HCT116 (cell line): Measurements from ENCODE around the gene PRDM12. TPM values are rescaled to one million over a fixed set of nuclear protein-coding genes. Genes with fewer than 3 reads are reported as not detected.

Experiments
- ATAC-seq: fragments of 200-7000 bp; cut with Tn5 transposase; 2 replicates; pipeline ENCODE4 v1.9.1; 2020; ENCODE audit warnings: mild to moderate bottlenecking, moderate library complexity
- BruUV-seq: library from RNA; stranded (reverse); fragments of 400-500 nt; replicated peaks from 2 replicates; lab custom pipeline; 2021; lab: Mats Ljungman, UMichigan
- CTCF ChIA-PET: fragments of 300-600 bp; sonication (Branson Sonifier 250); formaldehyde crosslinking; loops from one replicate; lab custom pipeline; 2021; ENCODE audit warnings: antibody characterized with exemption; lab: Charles Lee
- POLR2A ChIA-PET: fragments of 300-600, 350-600 bp; sonication (Branson Sonifier 250); formaldehyde crosslinking; loops from one replicate; lab custom pipeline; 2021; ENCODE audit warnings: antibody characterized with exemption; lab: Charles Lee
- RAD21 ChIA-PET, 2 experiments: fragments of 300-600 bp; sonication (Branson Sonifier 250); formaldehyde crosslinking; loops; one replicate each; lab custom pipeline; 2023; ENCODE audit warnings: low total read pairs in 2 of 2; ENCODE audit not compliant: uncharacterized antibody in 2 of 2, unreplicated experiment in 2 of 2, low non-redundant PET in 1 of 2; lab: Charles Lee
- DNase-seq: peaks from one replicate; pipeline ENCODE4 v3.0.0-alpha.2; 2010; ENCODE audit warnings: low read depth, low spot score
- H2AFZ ChIP-seq: fragments of 200-600 bp; shearing (Covaris generic), sonication (generic); 2 replicates; pipeline ENCODE4 v1.6.1; 2017; ENCODE audit warnings: low read depth, mixed run types, mixed read lengths, antibody characterized with exemption, low read length; ENCODE audit not compliant: poor library complexity, severe bottlenecking
- H3K27ac ChIP-seq: 2 replicates; pipeline ENCODE4 v1.5.1; 2012; ENCODE audit warnings: low read depth, low read length
- H3K27me3 ChIP-seq: fragments of 200-600 bp; sonication (generic); 2 replicates; pipeline ENCODE4 v1.6.1; 2016; ENCODE audit warnings: mixed run types, low read length, mixed read lengths; ENCODE audit not compliant: insufficient read depth
- H3K36me3 ChIP-seq, 2 experiments: fragments of 200-500 bp in 1 of 2; fragments of 200-600 bp in 1 of 2; sonication (Bioruptor generic) in 1 of 2; sonication (generic) in 1 of 2; 2 replicates each; pipeline versions ENCODE4 v1.5.1 to v1.6.1; 2014 to 2016; ENCODE audit warnings: low read length in 2 of 2, inconsistent platforms in 1 of 2, mixed read lengths in 1 of 2, mixed run types in 1 of 2; ENCODE audit not compliant: insufficient read depth in 2 of 2, control insufficient read depth in 1 of 2
- H3K4me1 ChIP-seq, 2 experiments: fragments of 200-600 bp in 1 of 2; sonication (generic) in 1 of 2; 2 replicates each; pipeline versions ENCODE4 v1.5.1 to v1.6.1; 2012 to 2017; ENCODE audit warnings: low read length in 2 of 2, inconsistent platforms in 1 of 2, mild to moderate bottlenecking in 1 of 2, mixed read lengths in 1 of 2, mixed run types in 1 of 2, moderate library complexity in 1 of 2; ENCODE audit not compliant: insufficient read depth in 2 of 2, control insufficient read depth in 1 of 2
- H3K4me2 ChIP-seq: fragments of 200-600 bp; sonication (generic); 2 replicates; pipeline ENCODE4 v1.6.1; 2017; ENCODE audit warnings: mixed run types, low read length, mixed read lengths
- H3K4me3 ChIP-seq, 2 experiments: fragments of 200-600 bp in 1 of 2; sonication (generic) in 1 of 2; replicated peaks in 1 of 2; 2 replicates each; pipeline ENCODE4 v1.5.1; 2011 to 2016; ENCODE audit warnings: low read length in 2 of 2, control low read depth in 1 of 2, low read depth in 1 of 2, mild to moderate bottlenecking in 1 of 2, mixed read lengths in 1 of 2, mixed run types in 1 of 2
- H3K79me2 ChIP-seq: fragments of 200-600 bp; sonication (generic); 2 replicates; pipeline ENCODE4 v1.6.1; 2017; ENCODE audit warnings: mild to moderate bottlenecking, mixed run types, low read length, moderate library complexity, mixed read lengths; ENCODE audit not compliant: insufficient read depth
- H3K9ac ChIP-seq: fragments of 200-600 bp; sonication (generic); 2 replicates; pipeline ENCODE4 v1.6.1; 2016; ENCODE audit warnings: low read length, mixed read lengths
- H3K9me2 ChIP-seq: fragments of 200-600 bp; sonication (generic), shearing (Covaris generic); 2 replicates; pipeline ENCODE4 v1.6.1; 2017; ENCODE audit warnings: mixed run types, mild to moderate bottlenecking, moderate library complexity; ENCODE audit not compliant: insufficient read depth
- H3K9me3 ChIP-seq, 2 experiments: fragments of 200-500 bp in 1 of 2; fragments of 200-600 bp in 1 of 2; sonication (Bioruptor generic) in 1 of 2; sonication (generic) in 1 of 2; 2 replicates each; pipeline ENCODE4 v1.6.1; 2014 to 2017; ENCODE audit warnings: low read length in 2 of 2, mixed read lengths in 2 of 2, inconsistent platforms in 1 of 2, low read depth in 1 of 2, mild to moderate bottlenecking in 1 of 2, mixed run types in 1 of 2, moderate library complexity in 1 of 2; ENCODE audit not compliant: control insufficient read depth in 1 of 2, insufficient read depth in 1 of 2
- H4K20me1 ChIP-seq: fragments of 200-600 bp; sonication (generic), shearing (Covaris generic); 2 replicates; pipeline ENCODE4 v1.6.1; 2017; ENCODE audit warnings: mixed run types, mild to moderate bottlenecking, moderate library complexity; ENCODE audit not compliant: insufficient read depth
- CBX3 ChIP-seq: IDR thresholded peaks from 2 replicates; pipeline ENCODE4 v1.6.1; 2012; ENCODE audit warnings: low read depth
- CTCF ChIP-seq, 3 experiments: fragments of 200-600 bp in 1 of 3; sonication (generic) in 1 of 3; IDR thresholded peaks in 2 of 3; conservative IDR thresholded peaks in 1 of 3; 2 replicates each; pipeline ENCODE4 v1.5.1; 2012 to 2017; ENCODE audit warnings: low read depth in 2 of 3, low read length in 2 of 3, antibody characterized with exemption in 1 of 3, borderline replicate concordance in 1 of 3, control low read depth in 1 of 3, mild to moderate bottlenecking in 1 of 3, mixed read lengths in 1 of 3, mixed run types in 1 of 3, moderate library complexity in 1 of 3; ENCODE audit not compliant: insufficient read depth in 1 of 3
- EGR1 ChIP-seq: IDR thresholded peaks from 2 replicates; pipeline ENCODE4 v1.6.1; 2012; ENCODE audit warnings: low read depth
- POLR2A ChIP-seq: IDR thresholded peaks from 2 replicates; pipeline ENCODE4 v1.7.0; 2011; ENCODE audit warnings: borderline replicate concordance; ENCODE audit not compliant: insufficient read depth, insufficient read length; ENCODE audit errors: extremely low read depth
- POLR2AphosphoS5 ChIP-seq: IDR thresholded peaks from 2 replicates; pipeline ENCODE4 v1.6.1; 2011; ENCODE audit warnings: mild to moderate bottlenecking, low read depth, low read length, moderate library complexity
- REST ChIP-seq: IDR thresholded peaks from 2 replicates; pipeline ENCODE4 v1.6.1; 2012; ENCODE audit warnings: low read depth
- SP1 ChIP-seq: IDR thresholded peaks from 2 replicates; pipeline ENCODE4 v1.6.1; 2012; ENCODE audit warnings: low read depth
- SRF ChIP-seq: IDR thresholded peaks from 2 replicates; pipeline ENCODE4 v1.6.1; 2012; ENCODE audit warnings: low read depth
- TCF7L2 ChIP-seq: IDR thresholded peaks from 2 replicates; pipeline ENCODE4 v1.7.0; 2011; ENCODE audit warnings: borderline replicate concordance, inconsistent platforms; ENCODE audit not compliant: insufficient read depth, insufficient read length; ENCODE audit errors: extremely low read depth
- YY1 ChIP-seq: IDR thresholded peaks from 2 replicates; pipeline ENCODE4 v1.6.1; 2011; ENCODE audit warnings: low read length, low read depth, moderate library complexity, mild to moderate bottlenecking; ENCODE audit not compliant: insufficient replicate concordance; ENCODE audit errors: extremely low read depth
- ZBTB33 ChIP-seq: IDR thresholded peaks from 2 replicates; pipeline ENCODE4 v1.6.1; 2011; ENCODE audit warnings: mild to moderate bottlenecking, low read length, moderate library complexity; ENCODE audit not compliant: insufficient replicate concordance; ENCODE audit errors: extremely low read depth
- intact Hi-C: fragments of 100-400 bp; cut with micrococcal nuclease; formaldehyde crosslinking; loops from 2 replicates; pipeline ENCODE4 v1.10.0; 2022
- total RNA-seq: library from RNA; stranded (reverse); gene quantifications from one replicate; pipeline ENCODE4 v1.2.1, GENCODE V29; 2021; ENCODE audit not compliant: unreplicated experiment

The PRDM12 gene
- total RNA-seq, 1 experiment from 2014 or later, result 0.54 TPM

GRCh38 chr9:130693101-130693425, 28.7 kb downstream of the PRDM12 start:
- Histone ChIP-seq H3K4me2 (peak overlapping the region; percentile 78), H4K20me1 (no peaks in the 10 kb centered on the region; the same call in 1 of the 2 replicates), H3K36me3 (peaks cover 22 to 30% of the 10 kb centered on the region in 2 experiments; a peak in 3 of 4 replicates), H3K9me3 (peaks cover 0 to 5% of the 10 kb centered on the region in 2 experiments; a peak in 1 of 4 replicates), H3K4me3 (peak overlapping the region; percentile 30 to 88), H3K27me3 (no peaks in the 10 kb centered on the region), H3K9ac (peak overlapping the region; percentile 96), H2AFZ (peak overlapping the region; percentile 97), H3K4me1 (peaks cover 0 to 28% of the 10 kb centered on the region in 2 experiments; a peak in 3 of 4 replicates), H3K79me2 (peaks cover 44% of the 10 kb centered on the region)
- ChIA-PET CTCF (interaction anchor here (0.8 to 2.2 kb wide), 7 partner anchors 9 to 246 kb away, joined by 3 to 16 read pairs (median 4); no protein-coding TSS in a partner anchor), POLR2A (interaction anchor here (0.7 to 1.5 kb wide), 6 partner anchors 8 to 246 kb away, joined by 3 to 5 read pairs (median 4); no protein-coding TSS in a partner anchor), RAD21 (interaction anchor here in 1 of 2 experiments (0.6 kb wide), 1 partner anchor 183 kb away, joined by 3 read pairs; no protein-coding TSS in a partner anchor)
- intact Hi-C loops, result no loop called here
- DNase-seq (no peak), ATAC-seq (peak; percentile 1; the same call in 1 of the 2 replicates)
- TF ChIP-seq ZBTB33, result no peak
- TF ChIP-seq SP1, result no peak
- no peak for TF ChIP-seq YY1
- TF ChIP-seq EGR1, result no peak
- no peak for TF ChIP-seq CTCF (IDR thresholded peaks at IDR 0.05 in 2 of 3, conservative IDR thresholded peaks at IDR 0.05 in 1 of 3; ENCODE audit: borderline replicate concordance in 1 of 3, insufficient read depth in 1 of 3, low read depth in 2 of 3, low read length in 2 of 3)
- no peak for TF ChIP-seq REST
- TF ChIP-seq TCF7L2, result no peak
- no peak for TF ChIP-seq POLR2A
- no peak for TF ChIP-seq POLR2AphosphoS5
- TF ChIP-seq SRF, result no peak
- TF ChIP-seq CBX3, result no peak
- TF ChIP-seq, all 23 proteins: peak for 0
- Histone ChIP-seq H3K27ac (peak overlapping the region; percentile 29; the same call in 1 of the 2 replicates), H3K9me2 (no peaks in the 10 kb centered on the region)
- TSS peak; percentile 84 for BruUV-seq
